Measurements from ENCODE around the gene TCF3. TPM values are rescaled to one million over a fixed set of nuclear protein-coding genes. Genes with fewer than 3 reads are reported as not detected.

The TCF3 gene
- total RNA-seq, 2 donors from 2014 or later: 18.5 to 28.7 TPM

- Histone ChIP-seq H3K27me3 (no peaks in the 10 kb centered on the region), H3K4me1 (no peaks in the 10 kb centered on the region), H3K27ac (no peak overlapping the region), H3K9me3 (no peaks in the 10 kb centered on the region), H3K4me3 (no peak overlapping the region), H3K36me3 (peaks cover 6% of the 10 kb centered on the region)
- DNase-seq (ENCODE audit: low spot score): no peak
- TF ChIP-seq CTCF (IDR thresholded peaks at IDR 0.05): no peak
Observed at GRCh38 chr19:1634242-1634937, 18.0 kb downstream of the TCF3 start.

DNA sequence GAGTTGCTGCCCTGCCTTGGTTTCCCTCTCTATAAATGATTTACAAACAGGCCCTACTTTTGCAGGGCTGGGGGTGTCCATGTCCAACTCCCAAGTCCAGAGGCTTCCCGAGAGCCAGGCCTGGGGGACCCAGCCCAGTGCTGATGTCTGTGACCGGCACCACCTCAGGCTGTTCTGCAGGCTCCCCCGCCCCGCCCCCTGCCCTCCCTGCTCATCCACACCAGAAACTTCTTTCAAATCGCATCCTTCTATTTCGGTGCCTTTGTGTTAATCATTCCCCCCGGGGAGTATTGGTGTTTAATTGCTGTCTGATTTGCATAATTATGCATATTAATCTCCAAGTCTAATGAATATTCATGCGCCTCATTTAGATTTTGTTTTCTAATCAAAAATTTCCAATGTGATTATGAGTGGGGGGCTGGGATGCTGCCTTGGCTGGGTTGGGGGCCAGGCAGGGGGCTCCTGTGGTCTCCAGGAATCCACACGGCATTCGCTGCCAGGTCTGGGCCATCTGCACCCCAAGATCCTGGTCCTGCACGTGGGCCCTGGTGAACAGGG lies 19.1 kb downstream of the TCF3 start:
- Histone ChIP-seq H3K4me3 (no peak overlapping the region), H3K27ac (no peak overlapping the region), H3K36me3 (no peaks in the 10 kb centered on the region), H3K4me1 (no peaks in the 10 kb centered on the region), H3K27me3 (no peaks in the 10 kb centered on the region), H3K9me3 (no peaks in the 10 kb centered on the region)
- DNase-seq (ENCODE audit: low spot score): no peak
- no peak for TF ChIP-seq CTCF (IDR thresholded peaks at IDR 0.05)

- Histone ChIP-seq H3K36me3 (no peaks in the 10 kb centered on the region), H3K4me1 (no peaks in the 10 kb centered on the region), H3K4me3 (no peak overlapping the region), H3K9me3 (no peaks in the 10 kb centered on the region), H3K27ac (no peak overlapping the region), H3K27me3 (no peaks in the 10 kb centered on the region)
- no peak for TF ChIP-seq CTCF (IDR thresholded peaks at IDR 0.05)
- DNase-seq (ENCODE audit: low spot score): no peak
Observed at GRCh38 chr19:1632462-1633268, 19.8 kb downstream of the TCF3 start.

GRCh38 chr19:1631557-1632100 lies 20.8 kb downstream of the TCF3 start:
- no peak for DNase-seq (ENCODE audit: low spot score)
- Histone ChIP-seq H3K36me3 (no peaks in the 10 kb centered on the region), H3K4me3 (no peak overlapping the region), H3K27ac (no peak overlapping the region), H3K4me1 (no peaks in the 10 kb centered on the region), H3K9me3 (no peaks in the 10 kb centered on the region), H3K27me3 (no peaks in the 10 kb centered on the region)
- no peak for TF ChIP-seq CTCF (IDR thresholded peaks at IDR 0.05)

DNA sequence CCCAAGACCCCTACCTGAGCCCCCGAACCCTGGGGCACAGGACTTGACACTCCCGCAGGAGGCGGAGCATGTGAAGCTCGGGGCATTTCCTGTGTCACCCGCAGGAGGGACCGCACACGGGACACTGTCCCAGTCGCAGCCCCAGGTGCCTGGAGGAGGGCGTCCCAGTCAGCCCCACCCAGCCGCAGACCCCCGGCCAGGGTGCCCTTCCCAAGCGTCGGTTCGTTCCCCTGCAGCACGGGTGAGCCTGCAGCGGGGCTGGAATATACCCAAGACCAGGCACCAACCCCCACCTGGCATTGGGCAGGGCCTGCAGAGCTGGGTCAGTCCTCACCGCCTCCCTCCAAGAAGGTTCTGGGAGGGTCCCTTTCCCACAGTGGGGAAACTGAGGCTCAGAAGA lies 21.6 kb downstream of the TCF3 start:
- DNase-seq (ENCODE audit: low spot score): no peak
- no peaks in the 10 kb centered on the region for H3K36me3 ChIP-seq
- no peaks in the 10 kb centered on the region for H3K27me3 ChIP-seq
- no peak for TF ChIP-seq CTCF (IDR thresholded peaks at IDR 0.05)
- no peaks in the 10 kb centered on the region for H3K9me3 ChIP-seq
- no peaks in the 10 kb centered on the region for H3K4me1 ChIP-seq
- no peak overlapping the region for H3K27ac ChIP-seq
- no peak overlapping the region for H3K4me3 ChIP-seq

Data from right atrium auricular region (tissue), 2 donors.